Activated effector memory CD4-positive, alpha-beta T cell treated with Interleukin-2 at 50 U/mL for 16 hours (primary cell): ENCODE data around the gene KANSL3.
"Not testable (repeated sequence)": the region's sequence is repeated elsewhere in the genome, so short reads cannot be mapped to it uniquely, and the experiment has no call there.

Source experiments
- DNase-seq: peaks from one replicate; pipeline ENCODE4 v3.0.0-alpha.2; 2020

The KANSL3 gene

GRCh38 chr2:96555146-96555610, 82.9 kb downstream of the KANSL3 start:
- no peak for DNase-seq

GRCh38 chr2:96554293-96555145, 83.6 kb downstream of the KANSL3 start:
- peak; percentile 50 for DNase-seq

- not testable (repeated sequence) for DNase-seq
These were observed 84.2 kb downstream of the KANSL3 start for GRCh38 chr2:96553957-96554292.

GRCh38 chr2:96553176-96553956, 84.7 kb downstream of the KANSL3 start:
- DNase-seq: no peak

- DNase-seq: no peak
These were observed 85.6 kb downstream of the KANSL3 start for GRCh38 chr2:96552315-96553175.

GRCh38 chr2:96551605-96552314, 86.4 kb downstream of the KANSL3 start:
- DNase-seq: no peak

GRCh38 chr2:96550787-96551604, 87.1 kb downstream of the KANSL3 start:
- DNase-seq: no peak

GRCh38 chr2:96549967-96550786, 87.9 kb downstream of the KANSL3 start:
- DNase-seq: no peak

GRCh38 chr2:96549466-96549785, 88.7 kb downstream of the KANSL3 start:
- DNase-seq: no peak

- no peak for DNase-seq
These were observed 89.3 kb downstream of the KANSL3 start for GRCh38 chr2:96548558-96549465.

- DNase-seq: no peak
These were observed 90.4 kb downstream of the KANSL3 start for GRCh38 chr2:96547731-96548171.

- no peak for DNase-seq
These were observed 90.9 kb downstream of the KANSL3 start for GRCh38 chr2:96547203-96547641.

GRCh38 chr2:96546797-96547196, 91.3 kb downstream of the KANSL3 start:
- DNase-seq: no peak

- no peak for DNase-seq
These were observed 91.8 kb downstream of the KANSL3 start for GRCh38 chr2:96546321-96546720.
